Smooth muscle cell (in vitro differentiated cells): ENCODE results near the gene DKK3. TPM values are rescaled to one million over a fixed set of nuclear protein-coding genes. Genes with fewer than 3 reads are reported as not detected.

Experiments
- DNase-seq: peaks from one replicate; lab custom pipeline; 2025; ENCODE audit not compliant: unreplicated experiment; lab: John Stamatoyannopoulos, UW
- H2AFZ ChIP-seq: fragments of 200-600 bp; sonication (generic); 2 replicates; pipeline ENCODE4 v1.6.0; 2016; ENCODE audit warnings: antibody characterized with exemption, low read depth, mild to moderate bottlenecking
- H3F3A ChIP-seq: fragments of 200-600 bp; sonication (generic); 2 replicates; pipeline ENCODE4 v1.6.0; 2017; ENCODE audit warnings: antibody characterized with exemption, low read depth
- H3K27ac ChIP-seq: fragments of 200-600 bp; sonication (generic); 2 replicates; pipeline ENCODE4 v1.5.1; 2016; ENCODE audit warnings: low read depth, mild to moderate bottlenecking
- H3K27me3 ChIP-seq: fragments of 200-600 bp; sonication (generic); 2 replicates; pipeline ENCODE4 v1.6.1; 2016; ENCODE audit warnings: low read depth, mild to moderate bottlenecking
- H3K36me3 ChIP-seq: fragments of 200-600 bp; sonication (generic); 2 replicates; pipeline ENCODE4 v1.5.1; 2016; ENCODE audit warnings: low read depth
- H3K4me1 ChIP-seq: fragments of 200-600 bp; sonication (generic); 2 replicates; pipeline ENCODE4 v1.5.1; 2016; ENCODE audit warnings: low read depth
- H3K4me2 ChIP-seq: fragments of 200-600 bp; sonication (generic); 2 replicates; pipeline ENCODE4 v1.6.0; 2016; ENCODE audit warnings: mild to moderate bottlenecking
- H3K4me3 ChIP-seq: fragments of 200-600 bp; sonication (generic); 2 replicates; pipeline ENCODE4 v1.5.1; 2016; ENCODE audit warnings: mild to moderate bottlenecking
- H3K79me2 ChIP-seq: fragments of 200-600 bp; sonication (generic); 2 replicates; pipeline ENCODE4 v1.6.0; 2016; ENCODE audit warnings: low read depth, mild to moderate bottlenecking
- H3K9ac ChIP-seq: fragments of 200-600 bp; sonication (generic); 2 replicates; pipeline ENCODE4 v1.6.0; 2016; ENCODE audit warnings: low read depth
- H3K9me3 ChIP-seq: fragments of 200-600 bp; sonication (generic); replicated peaks from 2 replicates; pipeline ENCODE4 v1.5.1; 2016; ENCODE audit warnings: low read depth
- H4K20me1 ChIP-seq: fragments of 200-600 bp; sonication (generic); 2 replicates; pipeline ENCODE4 v1.6.0; 2016; ENCODE audit warnings: low read depth
- WGBS: methylation state at CpG from one replicate; pipeline ENCODE4 v1.1.7; 2016; ENCODE audit warnings: low lambda C conversion rate; 5-methylcytosine and 5-hydroxymethylcytosine counted together
- polyA plus RNA-seq: library from polyadenylated mRNA; unstranded; fragments of >200 nt; fragmentation: Nextera tagmentation; extraction: Ambion mirVana; gene quantifications from 2 replicates; pipeline ENCODE4 v1.2.1, GENCODE V29; 2016
- total RNA-seq: library from RNA; depleted of rRNA; stranded (reverse); fragments of >200 nt; gene quantifications from 2 replicates; pipeline ENCODE4 v1.2.3, GENCODE V29; 2014
- TF ChIP-seq, protein P1 (sequence below): fragments of 200-600 bp; sonication (generic); IDR thresholded peaks from 2 replicates; pipeline ENCODE4 v1.5.1; 2017; ENCODE audit warnings: borderline replicate concordance, mild to moderate bottlenecking, antibody characterized with exemption; ENCODE audit not compliant: insufficient read depth, poor library complexity, severe bottlenecking

The DKK3 gene
- total and polyA plus RNA-seq, 2 experiments from 2014 or later: 105 to 113 TPM

GRCh38 chr11:11923828-11924227 is 84.6 kb downstream of the DKK3 start:
- no peak overlapping the region for H3K27ac ChIP-seq
- H3K9ac ChIP-seq: no peak overlapping the region
- no peaks in the 10 kb centered on the region for H3F3A ChIP-seq
- H3K27me3 ChIP-seq: no peaks in the 10 kb centered on the region
- no peaks in the 10 kb centered on the region for H4K20me1 ChIP-seq
- TF ChIP-seq, protein P1, sequence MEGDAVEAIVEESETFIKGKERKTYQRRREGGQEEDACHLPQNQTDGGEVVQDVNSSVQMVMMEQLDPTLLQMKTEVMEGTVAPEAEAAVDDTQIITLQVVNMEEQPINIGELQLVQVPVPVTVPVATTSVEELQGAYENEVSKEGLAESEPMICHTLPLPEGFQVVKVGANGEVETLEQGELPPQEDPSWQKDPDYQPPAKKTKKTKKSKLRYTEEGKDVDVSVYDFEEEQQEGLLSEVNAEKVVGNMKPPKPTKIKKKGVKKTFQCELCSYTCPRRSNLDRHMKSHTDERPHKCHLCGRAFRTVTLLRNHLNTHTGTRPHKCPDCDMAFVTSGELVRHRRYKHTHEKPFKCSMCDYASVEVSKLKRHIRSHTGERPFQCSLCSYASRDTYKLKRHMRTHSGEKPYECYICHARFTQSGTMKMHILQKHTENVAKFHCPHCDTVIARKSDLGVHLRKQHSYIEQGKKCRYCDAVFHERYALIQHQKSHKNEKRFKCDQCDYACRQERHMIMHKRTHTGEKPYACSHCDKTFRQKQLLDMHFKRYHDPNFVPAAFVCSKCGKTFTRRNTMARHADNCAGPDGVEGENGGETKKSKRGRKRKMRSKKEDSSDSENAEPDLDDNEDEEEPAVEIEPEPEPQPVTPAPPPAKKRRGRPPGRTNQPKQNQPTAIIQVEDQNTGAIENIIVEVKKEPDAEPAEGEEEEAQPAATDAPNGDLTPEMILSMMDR: no peak
- H3K4me3 ChIP-seq: no peak overlapping the region
- DNase-seq: no peak
- H3K9me3 ChIP-seq: no peaks in the 10 kb centered on the region
- no peak overlapping the region for H2AFZ ChIP-seq
- H3K79me2 ChIP-seq: peaks cover 11% of the 10 kb centered on the region
- H3K36me3 ChIP-seq: no peaks in the 10 kb centered on the region
- no peaks in the 10 kb centered on the region for H3K4me1 ChIP-seq
- H3K4me2 ChIP-seq: no peak overlapping the region

DNA sequence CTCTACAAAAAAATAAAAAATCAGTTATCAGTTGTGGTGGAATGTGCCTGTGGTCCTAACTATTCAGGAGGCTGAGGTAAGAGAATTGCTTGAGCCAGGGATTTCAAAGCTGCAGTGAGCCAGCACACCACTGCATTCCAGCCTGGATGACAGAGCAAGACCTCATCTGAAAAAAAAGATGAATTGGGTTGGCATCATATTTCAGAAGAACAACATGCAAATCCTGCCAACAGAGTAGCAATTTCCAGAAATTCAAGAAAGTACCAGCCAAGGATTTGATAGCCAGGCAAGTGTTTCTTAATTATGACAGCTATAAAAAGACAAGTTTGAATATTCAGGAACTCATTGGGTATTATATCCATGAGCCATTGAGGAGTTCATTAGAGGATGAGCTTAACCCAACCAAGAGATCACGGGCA is 91.4 kb downstream of the DKK3 start:
- Histone ChIP-seq H2AFZ (no peak overlapping the region), H3K36me3 (no peaks in the 10 kb centered on the region), H3K27ac (peak overlapping the region; percentile 66), H3K4me2 (peak overlapping the region; percentile 40), H3K9ac (no peak overlapping the region), H4K20me1 (no peaks in the 10 kb centered on the region), H3F3A (no peaks in the 10 kb centered on the region), H3K4me1 (peaks cover 4% of the 10 kb centered on the region), H3K9me3 (no peaks in the 10 kb centered on the region), H3K4me3 (no peak overlapping the region), H3K27me3 (no peaks in the 10 kb centered on the region), H3K79me2 (no peaks in the 10 kb centered on the region)
- TF ChIP-seq, protein P1: no peak
- 88% methylated on average over 1 of the region's 1 CpG for WGBS
- DNase-seq: no peak

DNA sequence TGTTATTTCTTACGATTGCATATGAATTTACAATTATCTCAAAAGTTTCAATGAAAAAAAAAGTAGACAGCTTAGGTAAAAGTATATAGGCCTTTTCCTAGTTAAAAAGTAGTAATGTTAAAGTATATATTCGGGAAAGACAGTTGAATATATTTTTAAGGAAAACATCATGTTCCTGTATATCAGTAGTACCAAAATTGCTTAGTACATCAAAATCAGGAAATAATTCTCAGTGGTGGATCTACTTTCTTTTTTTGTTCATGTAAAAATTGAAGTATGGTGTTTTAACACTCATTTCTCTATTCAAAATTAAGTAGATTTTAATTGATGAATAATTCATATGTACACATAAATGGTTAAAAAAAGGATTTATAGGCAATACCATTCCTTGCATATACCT is 92.8 kb downstream of the DKK3 start:
- Histone ChIP-seq H3K9ac (no peak overlapping the region), H2AFZ (no peak overlapping the region), H3K9me3 (no peaks in the 10 kb centered on the region), H3K36me3 (no peaks in the 10 kb centered on the region), H3K27ac (peak overlapping the region; percentile 49), H3K4me1 (peaks cover 4% of the 10 kb centered on the region), H3K27me3 (no peaks in the 10 kb centered on the region), H3K79me2 (no peaks in the 10 kb centered on the region), H4K20me1 (no peaks in the 10 kb centered on the region), H3K4me2 (no peak overlapping the region), H3F3A (no peaks in the 10 kb centered on the region), H3K4me3 (no peak overlapping the region)
- no peak for DNase-seq
- WGBS: 97% methylated on average over 2 of the region's 2 CpGs
- TF ChIP-seq, protein P1: no peak

DNA sequence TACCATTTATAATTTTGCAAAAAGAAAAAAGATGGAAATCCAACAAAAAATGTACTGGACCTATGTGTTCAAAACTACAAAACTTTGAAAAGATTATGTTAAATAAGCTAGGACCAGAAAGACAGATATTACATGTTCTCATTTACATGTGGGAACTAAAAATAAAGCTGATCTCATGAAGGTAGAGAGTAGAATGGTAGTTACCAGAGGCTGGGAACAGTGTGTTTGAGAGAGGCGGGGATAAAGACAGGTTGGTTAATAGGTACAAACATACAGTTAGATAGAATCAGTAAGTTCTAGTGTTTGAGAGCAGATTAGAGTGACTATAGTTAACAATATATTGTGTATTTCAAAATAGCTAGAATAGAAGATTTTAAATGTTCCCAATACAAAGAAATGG is 95.0 kb downstream of the DKK3 start:
- DNase-seq: no peak
- H2AFZ ChIP-seq: no peak overlapping the region
- no peaks in the 10 kb centered on the region for H3K27me3 ChIP-seq
- no peaks in the 10 kb centered on the region for H3K79me2 ChIP-seq
- peaks cover 4% of the 10 kb centered on the region for H3K4me1 ChIP-seq
- no peaks in the 10 kb centered on the region for H3F3A ChIP-seq
- WGBS: 93% methylated on average over 1 of the region's 1 CpG
- H3K9me3 ChIP-seq: no peaks in the 10 kb centered on the region
- TF ChIP-seq, protein P1: no peak
- peaks cover 7% of the 10 kb centered on the region for H3K36me3 ChIP-seq
- H3K9ac ChIP-seq: no peak overlapping the region
- H3K4me2 ChIP-seq: no peak overlapping the region
- H3K4me3 ChIP-seq: no peak overlapping the region
- H3K27ac ChIP-seq: no peak overlapping the region
- H4K20me1 ChIP-seq: no peaks in the 10 kb centered on the region

Other genes with a start within 250 kb of the DKK3 start
- 75.3 and 93.5 TPM in 2 replicates for gene USP47, start 166.7 kb downstream of the DKK3 start, total RNA-seq
- gene USP47, start 166.7 kb downstream of the DKK3 start, polyA plus RNA-seq: 38.0 and 49.7 TPM in 2 replicates
- 278 and 287 TPM in 2 replicates for gene MICAL2, start 102.0 kb upstream of the DKK3 start, total RNA-seq
- 158 and 161 TPM in 2 replicates for gene MICAL2, start 102.0 kb upstream of the DKK3 start, polyA plus RNA-seq